Upper lobe of right lung (tissue), 1 donor: ENCODE data around the gene CALML5. TPM values are rescaled to one million over a fixed set of nuclear protein-coding genes. Genes with fewer than 3 reads are reported as not detected.

Experiments
- ATAC-seq: fragments of 200-7000 bp; cut with Tn5 transposase; one replicate; pipeline ENCODE4 v1.9.1; 2020; ENCODE audit warnings: mild to moderate bottlenecking, moderate library complexity
- DNase-seq: peaks from one replicate; pipeline ENCODE4 v3.0.0-alpha.2; 2020
- H3K27ac ChIP-seq: fragments of 200-600 bp; one replicate; pipeline ENCODE4 v1.8.0; 2022
- H3K27me3 ChIP-seq: fragments of 200-600 bp; one replicate; pipeline ENCODE4 v1.8.0; 2022; ENCODE audit warnings: mild to moderate bottlenecking
- H3K36me3 ChIP-seq: fragments of 200-600 bp; one replicate; pipeline ENCODE4 v1.8.0; 2022
- H3K4me1 ChIP-seq: fragments of 200-600 bp; one replicate; pipeline ENCODE4 v1.8.0; 2022
- H3K4me3 ChIP-seq: fragments of 200-600 bp; one replicate; pipeline ENCODE4 v1.8.0; 2022; ENCODE audit warnings: mild to moderate bottlenecking
- H3K9me3 ChIP-seq: fragments of 200-600 bp; one replicate; pipeline ENCODE4 v1.8.0; 2022
- intact Hi-C: fragments of 100-400 bp; cut with DNase I; formaldehyde crosslinking; loops from one replicate; pipeline ENCODE4 v1.11.0; 2022
- total RNA-seq: library from RNA; stranded (reverse); fragmentation: NEBNext Ultra II Directional; extraction: Animal tissue kit (Norgen Biotek cat#: 25700); gene quantifications from one replicate; pipeline ENCODE4 v1.2.1, GENCODE V29; 2021
- TF ChIP-seq, protein P1 (sequence below): fragments of 200-600 bp; IDR thresholded peaks from one replicate; pipeline ENCODE4 v1.8.0; 2022; ENCODE audit warnings: antibody characterized with exemption
- donor health status: DM: no; HTN: yes; CAD: no; lungs with severe emphysema.

Gene CALML5
- total RNA-seq, 1 donor from 2014 or later, result not detected

DNA sequence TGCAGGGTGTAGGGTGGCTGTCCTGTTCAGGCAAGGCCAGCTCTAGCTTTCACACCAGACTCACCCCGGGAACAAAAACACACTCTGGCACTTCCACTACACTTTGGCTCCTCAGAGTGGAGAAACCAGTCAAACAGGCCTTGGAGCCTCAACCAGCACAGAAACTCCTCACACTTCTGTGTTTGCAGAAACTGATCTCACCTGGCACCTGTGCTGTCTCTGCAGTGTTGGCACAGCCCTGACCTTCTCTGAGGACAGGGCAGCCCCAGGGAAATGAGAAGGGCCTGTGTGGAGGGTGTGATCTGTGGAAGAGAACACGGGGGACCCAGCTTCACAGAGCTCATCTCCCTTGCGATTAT is 4.1 kb upstream of the CALML5 start:
- Histone ChIP-seq H3K9me3 (no peaks in the 10 kb centered on the region), H3K27me3 (no peaks in the 10 kb centered on the region), H3K4me3 (no peak overlapping the region), H3K36me3 (no peaks in the 10 kb centered on the region), H3K4me1 (peaks cover 7% of the 10 kb centered on the region), H3K27ac (no peak overlapping the region)
- TF ChIP-seq, protein P1, sequence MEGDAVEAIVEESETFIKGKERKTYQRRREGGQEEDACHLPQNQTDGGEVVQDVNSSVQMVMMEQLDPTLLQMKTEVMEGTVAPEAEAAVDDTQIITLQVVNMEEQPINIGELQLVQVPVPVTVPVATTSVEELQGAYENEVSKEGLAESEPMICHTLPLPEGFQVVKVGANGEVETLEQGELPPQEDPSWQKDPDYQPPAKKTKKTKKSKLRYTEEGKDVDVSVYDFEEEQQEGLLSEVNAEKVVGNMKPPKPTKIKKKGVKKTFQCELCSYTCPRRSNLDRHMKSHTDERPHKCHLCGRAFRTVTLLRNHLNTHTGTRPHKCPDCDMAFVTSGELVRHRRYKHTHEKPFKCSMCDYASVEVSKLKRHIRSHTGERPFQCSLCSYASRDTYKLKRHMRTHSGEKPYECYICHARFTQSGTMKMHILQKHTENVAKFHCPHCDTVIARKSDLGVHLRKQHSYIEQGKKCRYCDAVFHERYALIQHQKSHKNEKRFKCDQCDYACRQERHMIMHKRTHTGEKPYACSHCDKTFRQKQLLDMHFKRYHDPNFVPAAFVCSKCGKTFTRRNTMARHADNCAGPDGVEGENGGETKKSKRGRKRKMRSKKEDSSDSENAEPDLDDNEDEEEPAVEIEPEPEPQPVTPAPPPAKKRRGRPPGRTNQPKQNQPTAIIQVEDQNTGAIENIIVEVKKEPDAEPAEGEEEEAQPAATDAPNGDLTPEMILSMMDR, result no peak
- intact Hi-C loops, result no loop called here
- DNase-seq, result no peak
- peak; percentile 85 for ATAC-seq

DNA sequence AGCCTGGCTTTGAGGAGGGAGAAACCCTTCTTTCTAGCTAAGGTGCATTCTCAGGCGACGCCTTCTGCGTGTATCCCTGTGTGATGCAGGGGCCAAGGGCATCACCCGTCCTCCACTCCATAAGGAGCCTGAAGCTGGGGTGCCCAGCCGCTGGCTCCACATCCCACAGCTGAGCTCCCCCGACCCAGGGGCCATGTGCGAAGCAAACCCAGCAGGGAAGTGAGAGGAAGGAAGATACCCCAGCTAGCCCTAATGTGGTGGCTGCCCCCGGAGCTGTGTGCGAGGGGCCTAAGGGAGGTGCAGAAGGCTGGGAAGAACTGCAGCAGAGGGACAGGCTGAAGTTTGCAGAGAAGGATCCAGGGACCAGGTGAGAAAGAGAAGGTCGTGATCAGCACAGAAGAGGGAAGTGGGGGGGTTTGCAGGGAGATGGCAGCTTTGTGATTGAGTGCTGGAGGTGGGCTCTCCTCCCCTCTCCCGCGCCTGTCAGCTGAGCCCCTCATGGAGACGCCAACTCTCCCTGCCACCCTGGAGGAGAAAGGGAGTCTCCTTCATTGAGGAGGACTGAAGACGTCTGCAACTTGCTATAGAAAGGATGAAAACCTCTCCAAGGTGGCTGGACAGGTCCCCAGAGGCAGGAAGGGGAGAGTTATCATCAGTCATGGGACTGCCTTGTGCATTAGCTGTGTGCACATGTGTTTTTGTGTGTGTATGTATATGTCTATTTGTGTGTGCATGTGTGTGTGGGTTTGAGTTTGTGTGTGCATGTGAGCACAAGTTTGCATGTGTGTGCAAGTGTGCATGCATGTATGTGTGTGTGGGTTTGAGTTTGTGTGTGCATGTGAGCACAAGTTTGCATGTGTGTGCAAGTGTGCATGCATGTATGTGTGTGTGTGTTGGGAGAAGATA is 3.5 kb upstream of the CALML5 start:
- H3K36me3 ChIP-seq, result no peaks in the 10 kb centered on the region
- peaks cover 7% of the 10 kb centered on the region for H3K4me1 ChIP-seq
- H3K27me3 ChIP-seq, result no peaks in the 10 kb centered on the region
- TF ChIP-seq, protein P1, result no peak
- intact Hi-C loops, result no loop called here
- no peak for DNase-seq
- no peak overlapping the region for H3K27ac ChIP-seq
- H3K9me3 ChIP-seq, result no peaks in the 10 kb centered on the region
- no peak for ATAC-seq
- no peak overlapping the region for H3K4me3 ChIP-seq

DNA sequence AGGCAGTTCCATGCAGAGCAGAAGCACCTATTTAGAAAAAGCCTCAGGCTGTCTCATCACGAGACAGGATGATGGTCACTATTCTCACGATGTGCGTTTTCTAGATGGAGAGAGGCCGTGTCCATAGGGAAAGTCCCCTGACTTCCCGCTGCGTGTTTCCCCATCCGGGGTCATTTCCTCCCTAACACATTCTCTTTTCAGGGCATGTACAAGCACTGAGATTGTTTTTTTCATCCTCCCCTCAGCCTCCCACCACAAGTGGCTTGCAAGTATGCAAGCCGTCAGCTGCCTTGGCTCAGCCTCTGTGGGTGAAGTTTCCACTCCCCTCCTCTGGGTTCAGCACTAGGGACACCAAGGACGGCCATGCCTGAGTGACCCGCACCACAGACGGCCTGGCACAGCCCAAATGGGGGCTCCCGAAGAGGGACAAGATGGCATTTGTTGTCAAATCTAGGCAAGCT is 2.7 kb upstream of the CALML5 start:
- no peak overlapping the region for H3K27ac ChIP-seq
- no peaks in the 10 kb centered on the region for H3K27me3 ChIP-seq
- no peak overlapping the region for H3K4me3 ChIP-seq
- H3K4me1 ChIP-seq, result peaks cover 7% of the 10 kb centered on the region
- intact Hi-C loops, result no loop called here
- DNase-seq (no peak), ATAC-seq (peak; percentile 35)
- TF ChIP-seq, protein P1, result no peak
- no peaks in the 10 kb centered on the region for H3K36me3 ChIP-seq
- H3K9me3 ChIP-seq, result no peaks in the 10 kb centered on the region

DNA sequence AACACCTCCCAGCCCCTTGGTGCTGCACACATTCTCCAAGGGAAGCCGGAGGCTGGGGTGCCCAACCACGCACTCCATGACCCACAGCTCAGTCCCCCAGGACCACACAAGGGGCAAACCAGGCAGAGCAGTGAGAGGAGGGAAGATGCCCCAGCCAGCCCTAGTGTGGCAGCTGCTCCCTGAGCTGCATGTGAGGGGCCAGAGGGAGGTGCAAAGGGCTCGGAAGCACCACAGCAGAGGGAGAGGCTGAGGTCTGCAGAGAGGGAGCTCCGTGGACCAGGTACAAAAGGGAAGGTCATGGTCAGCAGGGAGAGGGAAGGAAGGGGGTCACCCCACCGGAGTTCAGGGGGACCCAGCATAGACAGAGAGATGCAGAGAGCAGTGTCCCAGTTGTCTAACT is 1.5 kb upstream of the CALML5 start:
- TF ChIP-seq, protein P1, result no peak
- Histone ChIP-seq H3K4me1 (peaks cover 7% of the 10 kb centered on the region), H3K36me3 (no peaks in the 10 kb centered on the region), H3K27me3 (no peaks in the 10 kb centered on the region), H3K4me3 (no peak overlapping the region), H3K9me3 (no peaks in the 10 kb centered on the region), H3K27ac (no peak overlapping the region)
- DNase-seq (no peak), ATAC-seq (no peak)
- intact Hi-C loops, result no loop called here

DNA sequence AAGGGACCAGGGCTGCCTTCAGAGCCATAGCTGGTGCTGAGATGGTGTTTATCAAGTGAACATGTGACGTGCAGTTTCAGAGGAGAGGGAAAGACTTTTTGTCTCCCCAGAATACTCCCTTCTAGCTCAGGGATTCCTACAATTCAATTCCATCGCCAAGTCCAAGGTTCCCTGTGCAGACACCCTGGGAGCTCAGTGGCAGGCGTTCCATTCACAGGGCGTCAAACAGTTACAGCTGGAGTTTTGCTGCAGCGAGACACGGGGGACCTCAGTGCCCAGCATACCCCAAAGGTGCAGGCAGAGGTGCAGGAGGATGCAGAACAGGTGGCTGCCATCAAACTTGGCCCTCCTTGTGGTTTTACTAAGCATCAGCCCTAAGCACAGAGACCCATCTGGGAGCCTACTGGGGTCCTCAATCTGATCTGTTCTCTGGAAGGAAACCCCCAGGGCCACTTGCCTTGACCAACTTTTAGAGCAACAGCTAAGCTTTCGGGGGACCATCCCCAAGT is 846 bp upstream of the CALML5 start:
- H3K27me3 ChIP-seq, result no peaks in the 10 kb centered on the region
- ATAC-seq (no peak), DNase-seq (no peak)
- H3K36me3 ChIP-seq, result no peaks in the 10 kb centered on the region
- intact Hi-C loops, result no loop called here
- H3K27ac ChIP-seq, result no peak overlapping the region
- no peak overlapping the region for H3K4me3 ChIP-seq
- H3K4me1 ChIP-seq, result peaks cover 7% of the 10 kb centered on the region
- TF ChIP-seq, protein P1, result no peak
- H3K9me3 ChIP-seq, result no peaks in the 10 kb centered on the region
